GF-D8 (cell line): ENCODE results near the gene HSDL1.

ENCODE experiments used
- DNase-seq: peaks from one replicate; lab custom pipeline; 2025; lab: John Stamatoyannopoulos, UW

The HSDL1 gene

DNA sequence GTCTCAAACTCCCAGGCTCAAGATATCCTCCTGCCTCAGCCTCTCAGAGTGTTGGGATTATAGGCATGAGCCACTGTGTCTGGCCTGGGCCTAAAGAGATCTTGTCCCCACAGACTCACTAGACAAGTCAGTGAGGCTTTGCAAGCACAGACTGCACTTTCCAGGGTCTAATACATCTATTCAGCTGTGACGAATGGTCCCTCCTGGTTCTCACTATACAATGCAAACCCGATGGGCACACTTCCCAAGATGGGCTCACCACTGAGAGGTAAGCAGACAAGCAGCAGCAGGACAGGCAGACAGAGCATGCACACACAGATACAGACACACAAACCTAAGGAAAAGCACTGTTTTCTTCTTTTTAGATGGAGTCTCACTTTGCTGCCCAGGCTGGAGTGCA, 37.1 kb downstream of the HSDL1 start:
- DNase-seq, result no peak

DNA sequence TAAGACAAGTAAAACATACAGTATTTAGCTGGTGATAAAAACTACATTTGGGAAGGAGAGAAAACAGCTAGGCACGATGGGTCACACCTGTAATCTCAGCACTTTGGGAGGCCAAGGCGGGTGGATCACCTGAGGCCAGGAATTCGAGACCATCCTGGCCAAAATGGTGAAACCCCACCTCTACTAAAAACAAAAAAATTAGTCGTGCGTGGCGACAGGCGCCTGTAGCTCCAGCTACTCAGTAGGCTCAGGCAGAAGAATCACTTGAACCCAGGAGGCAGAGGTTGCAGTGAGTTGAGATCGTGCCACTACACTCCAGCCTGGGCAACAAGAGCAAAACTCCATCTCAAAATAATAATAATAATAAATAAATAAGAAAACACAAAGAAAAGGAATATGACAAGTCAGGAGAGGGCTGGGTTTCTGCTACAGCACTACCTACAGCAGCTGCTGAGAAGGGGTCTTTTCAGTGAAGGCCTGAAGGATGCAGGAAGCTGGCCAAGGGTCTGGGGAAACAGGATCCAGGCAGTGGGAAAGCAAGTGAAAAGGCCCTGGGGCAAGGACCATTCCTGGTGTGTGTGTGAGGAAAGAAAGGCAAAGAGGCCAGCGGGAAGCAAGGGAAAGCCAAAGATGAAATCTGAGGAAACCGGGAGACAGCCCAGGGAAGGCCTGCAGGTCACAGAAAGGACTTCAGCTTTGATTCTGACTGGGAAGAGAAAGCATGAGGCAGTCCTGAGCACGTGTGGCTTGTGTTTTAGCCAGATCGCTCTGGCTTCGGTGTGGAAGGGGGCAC, 38.8 kb downstream of the HSDL1 start:
- no peak for DNase-seq

DNA sequence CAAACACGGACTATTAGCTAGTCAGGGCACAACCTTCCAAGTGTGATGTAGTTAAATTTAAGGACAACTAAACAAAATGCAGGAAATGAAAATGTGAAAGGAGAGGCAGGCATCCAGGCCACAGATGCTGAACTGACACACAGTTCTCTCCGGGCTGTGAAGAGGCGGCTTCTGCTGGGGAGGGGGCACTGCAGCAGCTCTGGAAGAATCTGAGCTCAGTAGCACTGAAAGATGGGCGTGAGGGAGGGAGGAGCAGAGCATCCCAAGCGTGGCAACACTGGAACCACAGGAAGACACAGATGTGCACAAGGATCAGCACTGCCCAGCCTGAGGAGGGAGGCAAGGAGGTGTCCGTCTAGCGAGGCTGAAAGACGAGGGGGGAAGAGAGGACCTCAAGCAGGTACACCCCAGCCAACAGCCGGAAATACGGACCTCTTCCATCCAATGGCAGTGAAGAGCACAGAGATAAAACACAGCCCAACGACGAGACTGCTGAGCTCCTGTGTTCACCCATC, 39.6 kb downstream of the HSDL1 start:
- no peak for DNase-seq

DNA sequence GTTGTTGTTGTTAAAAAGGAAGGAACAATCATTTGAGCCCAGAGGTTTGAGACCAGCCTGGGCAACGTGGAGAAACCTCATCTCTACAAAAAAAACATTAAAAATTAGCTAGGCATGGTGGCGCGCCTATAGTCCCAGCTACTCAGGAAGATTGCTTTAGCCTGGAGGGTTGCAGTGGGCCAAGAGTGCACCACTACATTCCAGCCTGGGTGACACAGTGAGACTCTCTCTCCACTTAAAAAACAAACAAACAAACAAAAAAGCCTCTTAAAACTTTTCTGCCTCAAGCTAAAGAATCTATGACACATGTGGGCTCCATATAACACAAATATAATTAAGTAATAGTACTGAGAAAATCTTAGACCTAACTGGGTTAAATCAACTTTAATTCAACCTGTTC, 40.7 kb downstream of the HSDL1 start:
- no peak for DNase-seq

DNA sequence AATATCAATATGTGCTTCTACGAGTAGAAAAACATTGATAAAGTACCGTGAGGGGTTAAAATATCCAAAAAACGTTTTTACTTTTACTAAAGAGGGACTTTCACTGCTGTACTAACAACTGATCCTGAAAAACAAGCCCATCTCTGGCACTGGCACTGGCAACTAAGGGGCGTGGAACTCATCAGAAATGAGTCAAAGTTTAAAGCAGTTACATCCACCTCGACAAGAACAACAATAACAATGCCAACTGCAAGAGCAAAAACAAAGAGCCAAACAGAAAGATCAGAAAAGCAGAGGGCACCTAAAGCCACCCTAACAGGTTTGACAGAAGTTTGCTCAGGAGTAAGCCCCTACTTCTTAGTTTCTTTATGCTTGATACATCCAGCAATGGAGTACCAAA, 41.3 kb downstream of the HSDL1 start:
- no peak for DNase-seq

DNA sequence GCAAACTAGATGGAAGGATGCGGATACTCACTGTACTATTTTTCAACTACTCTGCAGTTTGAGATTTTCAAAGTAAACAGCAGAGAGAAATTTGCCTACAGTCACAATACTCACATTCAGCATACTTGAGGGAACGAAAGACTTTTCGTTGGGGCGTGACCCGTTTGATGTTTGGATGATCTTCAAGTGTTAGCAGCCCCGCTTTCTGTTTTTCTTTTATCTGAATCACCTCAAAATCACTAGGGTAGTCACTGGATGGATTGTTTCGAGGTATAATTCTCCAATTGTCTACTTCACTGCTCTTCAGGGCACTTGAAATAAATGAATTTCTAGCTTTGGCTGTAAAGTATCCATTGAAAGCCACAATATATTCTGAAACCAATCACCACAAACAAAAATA, 46.0 kb downstream of the HSDL1 start:
- DNase-seq, result no peak

DNA sequence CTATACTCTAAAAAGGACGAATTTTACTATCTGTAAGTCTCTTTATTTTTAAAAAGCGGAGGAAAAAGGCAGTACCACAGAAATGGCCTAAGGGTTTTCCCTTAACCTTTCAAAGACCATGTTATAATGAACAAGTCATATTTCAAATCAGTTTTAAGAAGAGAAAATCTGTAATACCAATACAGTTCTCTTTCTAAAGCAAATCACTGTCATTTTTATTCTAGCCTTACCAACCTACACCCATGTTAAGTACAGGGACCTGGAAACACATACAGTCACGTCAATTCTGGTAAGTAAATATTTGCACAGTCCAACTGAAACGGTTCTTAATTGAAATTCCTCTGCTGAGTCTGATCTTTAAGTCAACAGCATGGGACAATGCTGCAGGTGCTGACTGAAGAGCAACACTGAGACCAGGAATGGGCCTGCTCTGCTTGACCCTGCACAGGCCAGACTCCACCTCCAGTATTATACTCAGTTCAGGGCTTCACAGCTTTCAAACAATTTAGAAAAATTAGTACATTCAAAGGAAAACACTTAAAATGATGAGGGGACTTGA, 48.5 kb downstream of the HSDL1 start:
- no peak for DNase-seq

DNA sequence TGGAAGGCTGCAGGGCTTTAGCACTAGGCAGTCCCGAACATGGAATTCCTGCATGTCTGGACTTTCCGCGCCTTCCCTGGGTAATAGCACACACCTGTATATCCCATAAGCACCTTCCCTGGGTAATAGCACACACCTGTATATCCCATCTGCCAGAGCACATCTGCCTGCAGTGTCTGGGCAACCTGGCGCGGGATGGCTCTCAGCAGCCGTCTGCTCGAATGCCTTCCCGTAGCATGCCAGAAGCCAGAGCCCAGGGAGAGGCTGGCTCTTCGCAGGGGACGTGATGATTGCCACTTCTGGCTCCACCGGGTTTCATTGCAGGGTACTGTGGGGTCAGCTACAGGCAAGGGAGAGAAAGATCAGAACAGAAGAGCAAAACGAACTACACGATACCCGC, 49.5 kb downstream of the HSDL1 start:
- DNase-seq, result no peak

DNA sequence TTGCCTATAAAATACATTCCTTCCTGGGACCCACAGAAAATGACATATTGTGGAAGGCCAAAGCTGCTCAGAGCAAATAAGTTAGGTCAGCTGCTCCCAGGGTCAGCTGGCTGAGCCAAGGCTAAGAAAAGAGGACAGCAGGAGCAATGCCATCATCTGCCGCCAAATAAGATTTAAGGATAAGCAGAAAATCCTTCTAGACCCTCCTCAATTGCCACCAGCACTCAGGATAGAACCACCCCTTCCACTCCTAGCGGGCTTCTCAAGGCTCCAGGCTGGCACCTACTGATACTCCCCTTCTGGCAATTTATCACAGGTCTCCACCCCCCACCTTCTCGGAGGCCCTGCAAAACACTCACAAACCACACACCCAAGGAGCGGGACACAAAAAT, 51.1 kb downstream of the HSDL1 start:
- no peak for DNase-seq

DNA sequence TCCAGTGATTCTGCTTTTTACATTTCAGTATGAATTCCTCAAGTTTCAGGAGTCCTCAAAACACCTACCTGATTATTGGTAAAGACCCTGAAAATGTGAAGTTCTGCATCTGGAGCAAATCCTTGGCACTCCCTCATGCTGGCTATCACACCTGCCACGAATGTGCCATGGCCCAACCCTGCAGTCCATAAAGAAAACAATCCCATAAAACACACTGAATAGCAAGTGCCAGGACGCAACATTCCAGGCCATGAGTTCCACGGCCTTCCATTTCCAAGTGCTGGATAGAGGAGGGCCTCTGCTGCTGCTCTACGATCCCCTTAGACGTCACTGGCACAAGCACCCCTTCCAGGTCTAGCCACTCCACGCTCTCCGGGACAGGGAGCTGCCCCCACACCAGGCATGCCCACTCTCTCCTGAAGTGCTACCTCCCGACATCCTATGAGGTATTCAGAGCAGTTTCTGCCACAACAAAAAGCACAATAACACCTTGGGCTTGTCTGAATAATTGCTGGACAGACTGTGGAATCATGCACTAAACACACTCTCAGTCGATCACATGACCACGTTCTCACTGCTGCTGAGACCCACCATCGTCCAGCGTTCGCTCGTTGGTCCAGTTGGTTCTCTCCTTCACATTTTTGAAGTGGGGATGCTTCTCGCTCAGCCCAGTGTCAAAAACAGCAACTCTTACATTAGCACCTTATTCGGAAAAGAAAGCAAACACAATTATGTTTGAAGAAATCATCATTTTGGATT, 51.7 kb downstream of the HSDL1 start:
- no peak for DNase-seq

DNA sequence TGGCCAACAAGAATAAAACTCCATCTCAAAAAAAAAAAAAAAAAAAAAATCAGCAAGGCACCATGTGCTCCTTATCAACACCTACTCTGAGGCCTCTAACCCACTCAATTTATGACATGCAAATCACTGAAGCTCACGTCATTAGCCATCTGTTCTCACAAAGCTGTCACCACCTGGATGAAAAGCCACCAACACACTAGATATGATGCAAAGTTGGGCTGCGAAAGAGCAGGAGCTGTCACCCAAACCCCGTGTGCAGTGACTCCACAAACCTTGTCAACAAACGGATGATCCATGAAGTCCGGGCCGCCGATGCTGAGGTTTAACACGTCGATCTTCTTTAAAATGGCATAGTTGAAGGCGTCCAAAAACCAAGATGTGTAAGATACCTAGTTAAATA, 53.5 kb downstream of the HSDL1 start:
- DNase-seq, result no peak

DNA sequence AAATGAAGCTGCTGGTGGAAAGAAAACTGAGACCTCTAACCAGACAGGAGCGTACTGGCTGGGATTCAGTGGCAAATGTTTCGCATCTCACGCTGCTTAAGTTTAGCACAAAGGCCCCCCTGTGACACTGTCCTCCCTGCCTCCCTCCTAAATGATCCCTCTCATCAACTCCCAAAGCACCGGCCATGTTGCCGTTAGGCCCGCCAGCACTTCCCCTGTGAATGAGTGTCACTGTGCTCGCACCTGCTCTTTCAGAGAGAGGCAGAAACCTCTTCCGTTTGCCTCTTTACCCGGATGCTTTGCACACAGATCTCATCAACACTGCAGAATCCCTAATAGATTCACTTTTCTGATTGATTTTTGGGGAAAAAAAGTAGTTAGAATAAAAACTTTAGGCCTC, 54.8 kb downstream of the HSDL1 start:
- DNase-seq, result no peak

DNA sequence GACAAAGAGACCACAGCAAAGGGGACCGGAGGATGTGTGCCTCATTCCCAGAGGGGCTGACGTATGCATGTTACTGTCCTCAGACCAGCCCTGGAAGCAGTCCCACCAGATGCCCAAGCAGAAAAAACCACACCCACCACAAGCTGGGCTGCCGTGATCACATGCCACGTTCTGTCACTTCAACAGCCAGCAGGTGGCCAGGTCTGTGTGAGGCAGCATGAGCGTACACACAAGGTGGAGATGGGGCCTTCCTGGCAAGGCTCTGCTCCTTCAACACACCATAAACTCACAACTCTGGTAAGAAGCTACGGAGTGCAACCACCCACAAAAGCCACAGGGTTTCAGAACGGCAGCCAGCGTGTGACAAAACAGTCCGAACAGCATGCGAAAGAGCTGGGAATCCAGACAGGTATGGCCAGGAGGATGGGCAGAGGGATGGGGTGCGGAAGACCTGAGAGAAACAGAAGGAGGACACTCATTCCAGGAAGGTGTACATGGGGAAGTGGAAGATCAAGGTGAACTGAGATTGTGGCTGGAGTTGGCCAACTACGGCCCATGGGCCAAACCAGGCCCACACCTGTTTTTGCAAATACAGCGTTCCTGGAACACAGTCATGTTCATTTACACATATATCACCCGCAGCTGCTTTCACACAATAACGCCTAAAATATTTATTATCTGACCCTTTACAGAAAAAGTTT, 56.1 kb downstream of the HSDL1 start:
- DNase-seq, result peak; percentile 58

DNA sequence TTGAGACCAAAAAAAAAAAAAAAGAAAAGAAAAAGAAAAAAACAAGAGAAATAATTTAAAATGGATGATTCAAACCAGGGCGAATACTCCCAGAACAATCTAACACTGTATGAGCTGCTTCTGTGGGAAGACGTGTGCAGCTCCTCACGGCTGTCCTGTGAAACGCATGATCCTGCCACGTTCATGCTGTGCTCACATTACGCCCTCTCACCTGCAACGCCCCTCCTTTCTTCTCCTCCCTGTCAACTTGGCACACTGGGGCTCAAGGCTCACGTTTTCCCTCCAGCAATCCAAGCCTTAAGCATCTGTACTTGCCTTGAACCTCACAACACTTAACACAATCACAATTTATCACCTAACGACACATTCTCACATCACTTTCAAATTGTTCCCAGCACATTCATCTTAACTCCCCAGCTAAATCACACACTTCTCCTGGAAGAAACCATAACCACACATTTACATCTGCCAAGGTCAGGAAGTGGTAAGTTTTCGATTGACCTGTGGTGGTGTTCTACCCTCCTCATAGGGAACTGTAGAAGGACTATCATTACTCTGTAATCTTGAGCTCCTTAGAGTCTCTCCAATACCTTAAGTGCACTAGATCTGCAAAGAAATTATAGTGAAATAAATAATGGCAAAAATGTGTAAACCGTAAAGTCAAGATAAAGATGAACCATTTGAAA, 57.4 kb downstream of the HSDL1 start:
- peak; percentile 20 for DNase-seq

DNA sequence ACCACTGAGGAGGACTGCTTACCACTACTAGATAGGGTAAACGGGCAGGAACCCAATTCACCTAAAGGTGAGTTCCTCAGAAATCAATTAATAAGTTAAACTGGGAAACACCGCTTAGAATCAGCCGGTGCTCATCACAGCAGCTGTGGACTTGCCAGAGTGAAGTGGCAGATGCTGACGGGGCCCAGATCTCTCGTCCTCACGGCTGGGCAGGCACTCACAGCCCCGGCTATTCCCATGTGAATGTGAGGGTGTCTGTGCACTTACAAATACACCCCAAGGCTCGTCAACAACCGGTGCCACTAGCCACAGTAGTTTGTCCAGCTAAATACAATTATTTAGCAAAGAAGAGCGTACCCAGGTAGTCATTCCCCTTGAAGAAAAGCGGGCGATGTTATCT, 58.0 kb downstream of the HSDL1 start:
- DNase-seq, result no peak

DNA sequence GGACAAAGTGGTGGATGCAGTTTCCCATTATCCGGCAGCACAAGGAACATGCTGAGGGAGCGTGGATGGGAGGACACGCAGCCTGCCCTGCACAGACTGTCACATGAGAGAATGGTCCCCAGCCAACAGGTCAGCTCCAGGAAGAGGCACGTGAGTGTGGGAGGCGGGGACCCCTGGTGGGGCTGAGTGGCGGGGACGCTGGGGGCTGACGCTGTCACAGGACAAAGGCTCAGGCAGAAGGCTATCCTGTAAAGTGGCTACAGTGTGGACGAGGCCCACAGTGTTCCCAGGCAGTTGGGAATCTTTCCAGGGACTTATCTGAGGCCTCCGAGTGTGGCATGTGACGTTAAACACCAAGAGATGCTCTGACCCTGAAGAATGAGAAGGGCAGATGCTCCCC, 58.6 kb downstream of the HSDL1 start:
- DNase-seq, result no peak

DNA sequence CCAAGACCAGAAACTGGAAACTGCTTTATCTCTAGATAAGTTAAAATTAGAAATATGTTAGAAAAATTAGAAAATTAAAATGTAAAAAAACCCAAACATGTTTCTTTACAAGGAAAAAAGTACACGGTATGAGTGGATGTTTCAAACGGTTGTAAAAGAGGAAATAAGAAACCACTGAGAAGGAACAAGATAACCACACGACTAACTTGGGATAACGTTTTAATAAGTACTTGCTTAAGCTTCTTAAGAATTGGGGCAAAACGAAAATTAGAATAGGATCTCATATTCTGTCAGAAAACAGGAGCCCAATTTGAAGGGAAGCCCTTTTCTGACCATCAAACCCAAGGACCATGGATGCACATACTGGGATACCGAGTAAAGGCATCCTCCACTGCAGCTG, 59.2 kb downstream of the HSDL1 start:
- peak; percentile 61 for DNase-seq

DNA sequence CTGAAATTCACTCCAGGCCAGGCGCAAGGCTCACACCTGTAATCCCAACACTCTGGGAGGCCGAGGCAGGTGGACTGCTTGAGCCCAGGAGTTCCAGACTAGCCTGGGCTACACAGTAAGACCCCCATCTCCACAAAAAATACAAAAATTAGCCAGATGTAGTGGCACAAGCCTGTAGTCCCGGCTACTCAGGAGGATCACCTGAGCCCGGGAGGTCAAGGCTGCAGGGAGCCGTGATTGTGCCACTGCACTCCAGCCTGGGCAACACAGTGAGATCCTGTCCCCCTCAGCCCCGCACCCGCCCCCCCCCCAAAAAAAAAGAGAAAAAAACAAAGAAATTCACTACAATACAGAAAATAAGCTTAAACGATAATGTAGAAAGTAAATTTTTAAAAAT, 59.7 kb downstream of the HSDL1 start:
- DNase-seq, result no peak

DNA sequence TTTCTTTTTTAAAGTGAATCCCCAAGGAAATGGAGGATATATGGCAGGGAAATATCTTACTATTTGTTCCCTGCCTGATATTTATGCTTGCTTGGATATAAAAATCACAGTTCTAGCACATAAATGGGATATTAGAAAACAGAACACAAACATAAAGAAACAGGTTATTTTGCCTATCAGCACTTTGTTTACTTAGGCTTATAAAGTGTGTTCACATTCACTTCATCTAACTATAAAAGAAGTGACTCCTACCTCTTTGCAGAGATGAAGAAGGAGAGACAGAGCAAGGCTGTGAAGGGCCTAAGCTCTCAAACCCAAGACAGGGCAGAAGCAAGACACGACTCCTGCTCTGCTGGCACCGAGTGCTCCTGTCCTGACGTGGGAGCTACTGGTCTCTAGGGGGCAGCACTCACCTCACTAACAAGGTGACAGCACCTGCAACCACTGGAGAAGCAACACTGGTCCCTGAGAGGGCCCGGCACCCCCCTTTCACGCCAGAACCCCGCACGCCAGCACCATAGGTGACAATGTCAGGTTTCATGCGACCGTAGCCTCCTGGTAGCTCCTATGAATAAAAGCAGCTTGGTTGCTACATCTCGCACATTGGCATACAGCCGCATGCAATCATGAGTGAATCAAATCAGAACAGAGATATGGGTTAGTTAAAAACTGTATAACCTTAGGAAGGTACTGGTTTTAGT, 60.3 kb downstream of the HSDL1 start:
- no peak for DNase-seq

DNA sequence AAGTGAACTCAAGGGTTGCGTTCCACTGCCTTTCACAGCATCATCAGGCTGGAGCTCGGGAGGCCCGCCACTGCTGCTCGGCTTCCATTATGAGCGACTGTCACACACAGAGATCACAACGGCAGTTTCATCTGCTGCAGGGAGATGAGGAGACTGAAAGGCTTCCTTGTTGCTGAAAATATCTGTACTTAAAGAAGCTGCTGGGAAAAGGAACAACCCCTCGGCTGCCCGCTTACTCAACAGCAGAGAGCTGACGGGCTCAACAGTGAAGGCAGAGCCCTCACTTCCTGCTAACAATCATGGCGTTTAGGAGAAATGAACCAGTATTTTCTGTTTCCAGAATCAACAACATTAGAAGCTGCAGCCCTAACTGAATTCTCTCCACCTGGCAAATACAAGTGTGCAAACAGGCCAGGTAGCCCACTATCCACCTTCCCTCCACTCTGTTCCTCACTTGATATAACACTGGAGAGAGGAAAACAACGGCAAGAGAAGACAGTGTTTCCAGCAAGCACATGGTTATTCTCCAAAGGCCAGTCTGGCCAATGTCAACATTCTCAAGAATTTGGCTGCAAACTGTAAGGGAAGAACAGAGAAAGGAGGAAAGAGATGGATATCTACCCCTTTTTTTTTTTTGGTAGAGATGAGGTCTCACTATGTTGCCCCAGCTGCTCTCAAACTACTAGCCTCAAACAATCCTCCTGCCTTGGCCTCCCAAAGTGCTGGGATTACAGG, 62.0 kb downstream of the HSDL1 start:
- no peak for DNase-seq

DNA sequence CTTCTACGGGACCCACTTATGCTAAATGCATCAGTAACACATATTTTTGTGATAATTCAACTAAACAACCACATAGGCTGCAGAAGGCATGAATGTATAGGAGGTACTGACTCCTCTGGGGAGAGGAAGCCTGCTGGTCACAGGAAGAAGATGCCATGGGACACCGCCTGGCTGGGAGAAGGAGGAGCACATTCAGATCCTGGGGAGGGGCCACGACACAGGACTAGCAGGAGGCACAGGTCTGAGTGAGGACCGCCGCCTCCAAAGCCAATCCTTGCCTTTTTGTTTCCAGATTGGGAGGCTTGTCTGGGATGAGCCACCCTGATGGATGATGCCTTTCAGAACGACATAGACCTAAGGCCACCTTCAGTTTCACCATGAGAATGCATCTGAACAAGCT, 62.9 kb downstream of the HSDL1 start:
- DNase-seq, result no peak
